GM19328 (cell line): Measurements from ENCODE around the gene GAD2.

Experiments
- ATAC-seq: cut with Tn5 transposase; IDR thresholded peaks from one replicate; pipeline ENCODE4 v1.9.1; 2021; ENCODE audit warnings: mild to moderate bottlenecking, moderate library complexity; ENCODE audit not compliant: unreplicated experiment

GAD2 gene

GRCh38 chr10:26221541-26221940 is 5.0 kb downstream of the GAD2 start:
- no peak for ATAC-seq

DNA sequence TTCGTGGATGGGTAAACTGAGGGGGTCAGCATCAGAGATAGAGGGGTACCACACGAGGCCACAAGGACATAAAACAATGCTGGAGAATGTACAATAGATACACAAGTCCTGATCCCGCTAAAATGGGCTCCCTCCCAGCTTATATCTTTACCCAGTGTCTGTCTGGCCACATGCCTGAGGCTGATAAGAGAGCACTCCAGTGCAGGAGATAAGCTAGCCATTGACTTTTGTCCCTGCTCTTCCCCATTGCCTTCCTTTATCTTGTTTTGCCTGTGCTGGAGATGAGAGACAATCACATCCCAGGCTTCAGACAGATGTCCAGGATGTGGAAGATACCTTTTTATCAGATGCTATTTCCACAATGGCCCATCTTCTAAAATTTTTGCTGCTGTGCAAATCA is 6.0 kb downstream of the GAD2 start:
- ATAC-seq, result no peak

GRCh38 chr10:26225322-26225721 is 8.7 kb downstream of the GAD2 start:
- ATAC-seq, result no peak

DNA sequence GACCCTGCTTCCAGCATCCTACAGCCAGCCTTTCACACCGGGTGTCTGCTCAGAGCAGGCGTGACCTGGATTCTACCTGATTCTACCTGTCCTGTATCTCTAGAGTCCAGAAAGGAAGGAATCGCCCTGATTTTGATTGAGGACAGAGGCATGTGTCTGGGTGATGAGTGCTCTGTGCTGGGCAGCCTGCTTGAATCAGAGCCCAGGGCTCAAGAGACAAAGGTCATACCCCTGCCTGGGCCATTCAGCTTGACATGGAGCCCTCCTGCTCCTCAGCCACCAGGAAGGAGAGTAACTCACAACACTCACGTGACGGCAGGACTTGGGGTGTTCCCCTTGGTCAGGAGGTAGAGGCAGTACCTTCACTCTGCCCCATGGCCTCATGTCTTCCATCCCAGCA is 11.2 kb downstream of the GAD2 start:
- ATAC-seq, result no peak

DNA sequence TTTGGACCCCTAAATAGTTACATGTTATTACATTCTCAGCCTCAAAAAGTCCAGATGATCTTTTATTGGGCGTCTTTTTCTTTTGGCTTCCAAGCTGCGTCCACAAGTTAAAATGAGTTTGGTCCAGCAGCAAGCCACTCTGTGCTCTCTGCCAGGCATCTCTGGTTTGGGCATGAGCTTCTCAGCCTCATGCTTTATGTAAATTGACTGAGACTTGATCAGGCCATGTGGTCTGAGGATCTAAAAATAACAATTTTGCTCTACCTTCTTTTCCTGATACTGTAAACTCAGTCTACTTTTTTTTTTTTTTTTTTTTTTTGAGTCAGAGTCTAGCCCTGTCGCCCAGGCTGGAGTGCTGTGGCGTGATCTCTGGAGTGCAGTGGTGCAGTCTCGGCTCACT is 15.6 kb downstream of the GAD2 start:
- ATAC-seq, result no peak

GRCh38 chr10:26235761-26236160 is 19.2 kb downstream of the GAD2 start:
- ATAC-seq, result no peak

GRCh38 chr10:26238378-26238777 is 21.8 kb downstream of the GAD2 start:
- ATAC-seq, result no peak

- no peak for ATAC-seq
Measured at GRCh38 chr10:26242706-26243350, 26.3 kb downstream of the GAD2 start.

DNA sequence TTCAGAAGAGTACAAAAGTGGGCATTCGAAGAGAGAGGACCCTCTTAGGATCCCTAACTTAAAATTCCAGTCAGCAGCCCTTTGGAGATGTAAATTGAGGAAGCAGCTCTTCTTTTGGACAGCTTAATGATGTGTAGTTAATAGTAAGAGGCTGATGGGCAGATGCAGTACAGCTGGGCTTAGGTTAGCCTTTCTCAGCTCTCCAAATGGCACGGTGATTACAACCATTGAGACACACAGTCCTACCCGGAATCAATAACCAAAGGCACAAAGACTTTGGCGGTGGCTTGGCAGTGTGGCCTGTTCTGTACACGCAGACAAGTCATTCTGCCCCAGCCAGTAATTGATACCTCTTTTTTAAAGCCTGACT is 26.8 kb downstream of the GAD2 start:
- ATAC-seq, result no peak

GRCh38 chr10:26249681-26250080 is 33.1 kb downstream of the GAD2 start:
- no peak for ATAC-seq

DNA sequence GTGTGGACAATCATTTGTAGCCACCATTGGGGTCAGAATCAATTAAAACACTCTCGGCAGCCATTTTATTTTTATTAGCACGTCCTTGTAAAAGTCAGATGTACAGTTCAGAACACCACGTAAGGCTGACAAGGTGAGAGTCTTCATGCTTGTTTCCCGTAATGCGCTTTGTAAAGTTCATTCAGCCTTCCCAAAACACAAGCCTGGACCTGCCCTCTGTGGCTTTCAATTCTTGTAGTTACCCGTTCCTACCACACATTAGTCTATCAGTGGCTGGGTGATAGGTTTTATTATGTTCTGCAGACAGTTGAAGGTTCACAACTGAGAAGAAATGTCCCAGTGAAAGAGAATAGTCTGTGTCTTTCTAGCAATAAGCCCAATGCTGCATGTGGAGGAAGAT is 35.4 kb downstream of the GAD2 start:
- no peak for ATAC-seq

DNA sequence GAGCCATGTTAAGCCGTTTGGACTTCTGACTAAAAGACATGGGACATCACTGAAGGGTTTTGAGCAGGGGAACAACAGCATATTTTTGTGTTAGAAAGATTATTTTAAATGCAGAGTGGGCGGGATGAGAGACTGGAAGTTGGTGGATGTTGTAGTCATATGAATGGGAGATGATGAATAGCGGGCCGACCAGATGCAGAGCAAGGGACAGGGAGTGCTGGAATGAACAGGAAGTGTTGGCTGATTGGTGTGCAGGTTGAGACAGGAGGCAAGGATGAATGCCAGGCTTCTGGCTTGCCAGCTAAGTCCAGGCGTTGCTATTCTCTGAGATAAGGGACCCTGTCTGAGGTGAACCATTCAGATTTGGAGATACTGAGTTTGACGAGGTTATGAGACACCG is 38.0 kb downstream of the GAD2 start:
- no peak for ATAC-seq

DNA sequence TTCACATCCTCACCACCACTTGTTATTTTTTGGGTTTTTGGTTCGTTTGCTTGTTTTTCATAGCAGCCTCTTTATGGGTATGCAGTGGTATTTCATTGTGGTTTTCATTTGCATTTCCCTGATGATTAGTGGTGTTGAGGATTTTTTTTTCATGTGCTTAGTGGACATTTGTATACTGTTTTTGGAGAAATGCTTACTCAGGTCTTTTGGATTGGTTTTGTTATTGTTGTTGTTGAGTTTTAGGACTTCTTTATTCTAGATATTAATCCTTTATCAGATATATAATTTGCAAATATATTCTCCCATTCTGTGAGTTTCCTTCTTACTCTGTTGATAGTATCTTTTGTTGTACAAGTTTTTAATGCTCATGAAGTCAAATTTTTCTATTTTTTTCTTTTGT is 42.8 kb downstream of the GAD2 start:
- no peak for ATAC-seq

DNA sequence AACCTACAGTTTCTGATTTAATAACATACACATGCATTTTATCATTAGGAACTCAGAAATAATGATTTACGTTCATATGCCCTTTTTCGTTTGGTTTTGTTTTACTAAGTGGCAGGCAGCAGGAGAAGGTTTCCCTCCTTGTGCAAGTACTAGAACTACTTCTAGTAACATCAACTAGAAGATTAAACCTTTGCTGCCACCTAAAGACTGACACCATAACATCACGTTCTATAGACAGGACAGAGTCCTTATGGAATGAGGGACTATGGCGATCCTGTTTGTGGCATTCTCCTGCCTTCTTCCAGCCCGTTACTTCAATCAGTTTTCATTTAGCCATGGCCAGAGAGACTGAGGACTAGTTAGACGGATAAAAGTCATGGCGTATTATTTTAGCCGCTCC is 53.2 kb downstream of the GAD2 start:
- ATAC-seq, result no peak

GRCh38 chr10:26274391-26274790 is 57.8 kb downstream of the GAD2 start:
- no peak for ATAC-seq

DNA sequence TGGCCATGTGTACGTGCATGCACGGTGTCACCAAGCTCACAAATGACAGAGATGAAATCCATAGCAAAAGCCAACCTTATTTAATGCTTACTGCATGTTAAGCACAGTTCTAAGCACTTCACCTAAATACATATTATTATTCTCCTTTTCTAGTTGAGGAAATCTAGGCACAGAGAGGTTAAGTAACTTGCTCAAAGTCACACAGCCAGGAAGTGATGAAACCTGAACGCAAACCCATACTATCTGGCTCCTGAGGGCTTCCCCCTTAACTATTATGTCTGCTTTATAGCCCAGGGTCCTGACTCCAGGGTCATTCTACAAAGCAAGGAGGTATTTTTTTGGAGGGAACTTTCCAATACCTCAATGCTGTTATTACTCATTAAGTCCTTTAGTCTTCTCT is 61.7 kb downstream of the GAD2 start:
- no peak for ATAC-seq

DNA sequence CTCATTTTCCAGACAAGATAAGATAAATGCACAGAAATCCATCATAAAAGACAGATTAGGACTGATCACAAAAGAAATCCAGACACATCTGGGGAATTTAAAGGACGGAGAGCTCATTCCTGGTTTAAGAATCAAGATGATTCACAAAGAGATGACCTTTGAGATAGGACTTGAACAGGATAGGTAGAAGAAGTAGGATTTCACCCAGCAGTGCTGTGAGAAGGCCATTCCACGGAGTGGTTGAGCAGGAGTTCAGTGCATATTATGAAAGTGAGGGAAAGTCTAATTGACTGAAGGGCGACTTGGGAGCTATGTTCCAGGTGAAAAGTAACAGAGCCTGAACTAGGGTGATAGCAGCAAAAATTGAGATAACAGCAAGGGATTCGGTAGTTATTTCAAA is 73.7 kb downstream of the GAD2 start:
- ATAC-seq, result no peak

DNA sequence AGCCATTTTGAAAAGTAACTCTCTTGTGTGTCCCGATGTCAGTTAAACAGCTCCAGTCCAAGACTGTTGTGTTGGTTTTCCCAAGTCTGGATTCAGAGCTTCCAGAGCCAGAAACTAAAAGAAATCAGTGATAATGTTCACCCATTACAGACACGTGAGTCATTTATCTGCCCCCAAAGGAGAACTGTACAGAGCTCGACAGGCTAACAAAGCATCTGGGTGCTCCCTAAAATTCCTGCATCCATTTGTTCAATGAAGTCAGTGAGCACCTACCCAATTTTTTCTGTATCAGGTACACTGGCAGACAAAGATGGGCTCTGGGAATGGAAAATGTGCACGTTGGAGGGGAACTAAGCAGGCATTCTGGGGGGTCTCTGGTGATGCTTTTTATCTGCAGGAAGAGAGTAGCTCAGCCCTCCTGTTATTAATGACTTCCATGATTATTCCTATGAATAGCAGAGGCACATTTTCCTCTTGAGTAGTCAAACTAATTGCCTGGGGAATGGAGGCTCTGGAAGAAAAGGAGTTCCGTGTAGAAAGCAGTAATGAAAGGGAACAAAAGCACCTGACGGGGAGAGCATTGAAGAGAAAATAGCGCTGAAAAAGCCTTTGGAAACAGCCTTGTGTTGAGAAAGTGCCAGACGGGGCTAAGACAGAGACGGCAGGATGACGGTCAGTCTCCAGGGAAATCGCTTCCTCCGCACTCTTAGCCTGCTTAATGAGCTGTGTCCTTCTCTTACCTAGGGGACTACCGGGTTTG is 75.3 kb downstream of the GAD2 start:
- no peak for ATAC-seq

GRCh38 chr10:26296360-26296759 is 79.8 kb downstream of the GAD2 start:
- ATAC-seq, result no peak

GRCh38 chr10:26300001-26300400 is 83.4 kb downstream of the GAD2 start:
- no peak for ATAC-seq

- no peak for ATAC-seq
Measured at GRCh38 chr10:26303366-26303765, 86.8 kb downstream of the GAD2 start.

GRCh38 chr10:26310361-26310760 is 93.8 kb downstream of the GAD2 start:
- no peak for ATAC-seq

GRCh38 chr10:26311383-26311940 is 94.9 kb downstream of the GAD2 start:
- ATAC-seq, result no peak
